PC-9 (cell line): ENCODE measurements around the gene SH3PXD2A. TPM values are rescaled to one million over a fixed set of nuclear protein-coding genes. Genes with fewer than 3 reads are reported as not detected.

Source experiments
- BruUV-seq: library from RNA; stranded (reverse); fragments of 400-500 nt; replicated peaks from 2 replicates; lab custom pipeline; 2021; lab: Mats Ljungman, UMichigan
- CTCF ChIA-PET: fragments of 300-600 bp; sonication (Branson Sonifier 250); formaldehyde crosslinking; loops from one replicate; lab custom pipeline; 2022; ENCODE audit warnings: antibody characterized with exemption; lab: Charles Lee
- POLR2A ChIA-PET: fragments of 300-600 bp; sonication (Branson Sonifier 250); formaldehyde crosslinking; loops from one replicate; lab custom pipeline; 2022; ENCODE audit warnings: antibody characterized with exemption; ENCODE audit not compliant: unreplicated experiment; lab: Charles Lee
- DNase-seq, 2 experiments: peaks; one replicate each; pipeline versions ENCODE4 v3.0.0 to v3.0.0-alpha.2; 2015 to 2022; ENCODE audit warnings: mixed read lengths in 1 of 2
- H2AFZ ChIP-seq: fragments of 200-600 bp; sonication (generic); 2 replicates; pipeline ENCODE4 v1.8.1; 2017; ENCODE audit warnings: antibody characterized with exemption
- H3F3A ChIP-seq: fragments of 200-600 bp; sonication (generic); 2 replicates; pipeline ENCODE4 v1.8.1; 2017; ENCODE audit warnings: antibody characterized with exemption, mild to moderate bottlenecking, low read depth; ENCODE audit not compliant: insufficient read depth
- H3K27ac ChIP-seq: fragments of 200-600 bp; sonication (generic); 2 replicates; pipeline ENCODE4 v1.6.1; 2016; ENCODE audit warnings: mixed run types
- H3K27me3 ChIP-seq: fragments of 200-600 bp; sonication (generic); 2 replicates; pipeline ENCODE4 v1.6.1; 2016; ENCODE audit warnings: low read depth, mixed run types; ENCODE audit not compliant: insufficient read depth
- H3K36me3 ChIP-seq: fragments of 200-600 bp; sonication (generic); 2 replicates; pipeline ENCODE4 v1.6.1; 2016; ENCODE audit warnings: low read depth, mixed run types
- H3K4me1 ChIP-seq: fragments of 200-600 bp; sonication (generic); replicated peaks from 2 replicates; pipeline ENCODE4 v1.6.1; 2016; ENCODE audit warnings: mixed run types; ENCODE audit not compliant: insufficient read depth
- H3K4me2 ChIP-seq: fragments of 200-600 bp; sonication (generic); 2 replicates; pipeline ENCODE4 v1.6.1; 2017; ENCODE audit warnings: mixed run types
- H3K4me3 ChIP-seq: fragments of 200-600 bp; sonication (generic); 2 replicates; pipeline ENCODE4 v1.6.1; 2016; ENCODE audit warnings: mixed run types
- H3K79me2 ChIP-seq: fragments of 200-600 bp; sonication (generic); 2 replicates; pipeline ENCODE4 v1.6.1; 2017; ENCODE audit warnings: low read depth, mixed run types
- H3K9me2 ChIP-seq: fragments of 200-600 bp; sonication (generic); 2 replicates; pipeline ENCODE4 v1.8.1; 2017; ENCODE audit warnings: mild to moderate bottlenecking; ENCODE audit not compliant: insufficient read depth
- H3K9me3 ChIP-seq: fragments of 200-600 bp; sonication (generic); 2 replicates; pipeline ENCODE4 v1.8.1; 2016; ENCODE audit warnings: low read depth; ENCODE audit not compliant: insufficient read depth
- H4K20me1 ChIP-seq: fragments of 200-600 bp; sonication (generic); 2 replicates; pipeline ENCODE4 v1.8.1; 2017; ENCODE audit not compliant: insufficient read depth
- EZH2 ChIP-seq: fragments of 200-600 bp; sonication (generic); IDR thresholded peaks from 2 replicates; pipeline ENCODE4 v1.8.0; 2017; ENCODE audit warnings: antibody characterized with exemption, low read depth
- intact Hi-C: fragments of 100-400 bp; cut with micrococcal nuclease; formaldehyde crosslinking; loops from one replicate; pipeline ENCODE4 v1.10.0; 2022; ENCODE audit not compliant: unreplicated experiment
- total RNA-seq: library from RNA; stranded (reverse); gene quantifications from 2 replicates; pipeline ENCODE4 v1.2.3, GENCODE V29; 2021
- TF ChIP-seq, protein P1 (sequence below): fragments of 200-600 bp; sonication (generic); conservative IDR thresholded peaks from 2 replicates; pipeline ENCODE4 v1.6.1; 2017; ENCODE audit warnings: mixed run types, antibody characterized with exemption, mild to moderate bottlenecking, moderate library complexity

SH3PXD2A gene
- total RNA-seq, 1 experiment from 2014 or later = 12.5 TPM

DNA sequence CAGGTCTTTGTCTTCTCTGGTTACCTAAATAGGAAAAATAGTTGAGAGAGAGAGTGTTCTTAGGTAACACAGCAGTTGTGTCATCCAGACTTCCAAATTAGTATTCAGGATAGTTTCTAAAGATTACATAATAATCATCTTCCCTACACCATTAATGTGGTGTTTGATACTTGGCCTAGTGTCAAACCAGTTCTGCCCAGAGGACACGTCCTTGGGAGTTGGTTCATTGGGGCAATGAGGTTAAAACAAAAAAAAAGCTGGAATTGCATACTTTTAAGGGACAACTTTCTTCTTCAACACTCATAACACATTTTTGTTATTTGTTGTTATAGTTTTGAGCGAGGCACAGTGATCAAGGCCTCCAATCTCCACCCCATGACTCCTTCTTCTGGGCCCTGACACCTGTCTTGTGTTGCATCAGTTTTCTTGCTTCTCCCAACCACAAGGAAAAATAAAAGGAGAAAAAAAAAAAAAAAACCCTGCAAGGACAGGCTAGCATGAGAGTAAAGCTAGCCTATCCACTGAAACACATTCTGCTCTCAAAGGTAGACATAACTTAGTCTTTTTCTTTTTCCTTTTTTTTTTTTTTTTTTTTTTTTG lies 33.8 kb upstream of the SH3PXD2A start:
- Histone ChIP-seq H3K4me2 (peak overlapping the region; percentile 80), H4K20me1 (no peaks in the 10 kb centered on the region), H3K9me2 (no peaks in the 10 kb centered on the region), H3F3A (peaks cover 50% of the 10 kb centered on the region), H3K27me3 (no peaks in the 10 kb centered on the region), H3K4me3 (no peak overlapping the region), H3K27ac (peak overlapping the region; percentile 99), H2AFZ (no peak overlapping the region), H3K79me2 (peaks cover 16% of the 10 kb centered on the region), H3K9me3 (no peaks in the 10 kb centered on the region), H3K4me1 (peaks cover 65% of the 10 kb centered on the region), H3K36me3 (peaks cover 18% of the 10 kb centered on the region)
- POLR2A ChIA-PET = no interaction called here
- TF ChIP-seq, protein P1, sequence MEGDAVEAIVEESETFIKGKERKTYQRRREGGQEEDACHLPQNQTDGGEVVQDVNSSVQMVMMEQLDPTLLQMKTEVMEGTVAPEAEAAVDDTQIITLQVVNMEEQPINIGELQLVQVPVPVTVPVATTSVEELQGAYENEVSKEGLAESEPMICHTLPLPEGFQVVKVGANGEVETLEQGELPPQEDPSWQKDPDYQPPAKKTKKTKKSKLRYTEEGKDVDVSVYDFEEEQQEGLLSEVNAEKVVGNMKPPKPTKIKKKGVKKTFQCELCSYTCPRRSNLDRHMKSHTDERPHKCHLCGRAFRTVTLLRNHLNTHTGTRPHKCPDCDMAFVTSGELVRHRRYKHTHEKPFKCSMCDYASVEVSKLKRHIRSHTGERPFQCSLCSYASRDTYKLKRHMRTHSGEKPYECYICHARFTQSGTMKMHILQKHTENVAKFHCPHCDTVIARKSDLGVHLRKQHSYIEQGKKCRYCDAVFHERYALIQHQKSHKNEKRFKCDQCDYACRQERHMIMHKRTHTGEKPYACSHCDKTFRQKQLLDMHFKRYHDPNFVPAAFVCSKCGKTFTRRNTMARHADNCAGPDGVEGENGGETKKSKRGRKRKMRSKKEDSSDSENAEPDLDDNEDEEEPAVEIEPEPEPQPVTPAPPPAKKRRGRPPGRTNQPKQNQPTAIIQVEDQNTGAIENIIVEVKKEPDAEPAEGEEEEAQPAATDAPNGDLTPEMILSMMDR = no peak
- TF ChIP-seq EZH2 = no peak
- CTCF ChIA-PET = interaction anchor here (0.7 to 1.4 kb wide), 2 partner anchors 19 to 108 kb away, joined by 3 to 4 read pairs; no protein-coding TSS in a partner anchor
- no TSS peak for BruUV-seq
- DNase-seq = no peak
- intact Hi-C loops = loop anchor here (5.0 to 10.0 kb wide), 3 partner anchors 136 to 733 kb away; partner anchors contain the start of gene CFAP58

- POLR2A ChIA-PET = interaction anchor here (0.6 kb wide), 1 partner anchor 1228 kb away, joined by 4 read pairs; no protein-coding TSS in a partner anchor
Measured at GRCh38 chr10:103888113-103888841, 32.9 kb upstream of the SH3PXD2A start.

DNA sequence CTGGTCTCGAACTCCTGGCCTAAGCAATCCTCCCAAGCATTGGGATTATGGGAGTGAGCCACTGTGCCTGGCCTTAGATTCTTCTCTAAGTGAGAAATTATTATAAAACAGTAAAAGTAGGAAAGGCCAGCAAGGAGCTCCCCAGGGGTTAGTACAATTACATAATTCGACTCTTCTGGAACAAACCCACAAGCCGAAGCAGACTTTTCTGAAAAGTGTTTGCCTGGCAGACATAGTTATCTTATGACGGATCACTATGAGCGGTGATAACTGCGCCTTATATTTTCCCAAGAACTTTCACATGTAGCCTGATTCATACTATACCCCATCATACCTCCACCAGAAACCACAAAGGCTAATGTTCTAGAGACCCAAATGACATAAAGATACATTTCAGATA lies 30.2 kb upstream of the SH3PXD2A start:
- no peaks in the 10 kb centered on the region for H4K20me1 ChIP-seq
- DNase-seq = no peak
- BruUV-seq = no TSS peak
- peaks cover 29% of the 10 kb centered on the region for H3K4me1 ChIP-seq
- H3K4me2 ChIP-seq = no peak overlapping the region
- H2AFZ ChIP-seq = no peak overlapping the region
- ChIA-PET CTCF (interaction anchor here (0.5 to 1.4 kb wide), 3 partner anchors 152 to 289 kb away, joined by 3 to 5 read pairs (median 3); no protein-coding TSS in a partner anchor), POLR2A (no interaction called here)
- no peaks in the 10 kb centered on the region; the same call in 1 of the 2 replicates for H3K36me3 ChIP-seq
- H3K27me3 ChIP-seq = no peaks in the 10 kb centered on the region
- no peak overlapping the region for H3K4me3 ChIP-seq
- no peak overlapping the region for H3K27ac ChIP-seq
- peaks cover 26% of the 10 kb centered on the region for H3F3A ChIP-seq
- no peaks in the 10 kb centered on the region for H3K9me3 ChIP-seq
- intact Hi-C loops = loop anchor here (2.0 to 10.0 kb wide), 4 partner anchors 27 to 737 kb away; partner anchors contain the start of gene CFAP58
- TF ChIP-seq, protein P1 = no peak
- no peak for TF ChIP-seq EZH2
- H3K9me2 ChIP-seq = no peaks in the 10 kb centered on the region
- no peaks in the 10 kb centered on the region for H3K79me2 ChIP-seq

More at GRCh38 chr10:103888113-103888841, 32.9 kb upstream of the SH3PXD2A start:
- H3F3A ChIP-seq = peaks cover 40% of the 10 kb centered on the region
- H3K36me3 ChIP-seq = peaks cover 18% of the 10 kb centered on the region
- peaks cover 55% of the 10 kb centered on the region for H3K4me1 ChIP-seq
- no peak for TF ChIP-seq EZH2
- TF ChIP-seq, protein P1 = peak; percentile 82
- no peak overlapping the region for H2AFZ ChIP-seq
- no peaks in the 10 kb centered on the region for H3K27me3 ChIP-seq
- peak overlapping the region; percentile 80 for H3K4me2 ChIP-seq
- peak in 1 of 2 experiments; percentile 54 for DNase-seq
- H3K27ac ChIP-seq = peak overlapping the region; percentile 99
- CTCF ChIA-PET = interaction anchor here (0.6 to 1.3 kb wide), 7 partner anchors 16 to 732 kb away, joined by 3 to 5 read pairs (median 3); no protein-coding TSS in a partner anchor
- intact Hi-C loops = loop anchor here (5.0 to 10.0 kb wide), 3 partner anchors 137 to 734 kb away; partner anchors contain the start of gene CFAP58
- no TSS peak for BruUV-seq
- no peaks in the 10 kb centered on the region for H4K20me1 ChIP-seq
- H3K79me2 ChIP-seq = peaks cover 10% of the 10 kb centered on the region; the same call in 1 of the 2 replicates
- no peak overlapping the region for H3K4me3 ChIP-seq
- H3K9me3 ChIP-seq = no peaks in the 10 kb centered on the region
- no peaks in the 10 kb centered on the region for H3K9me2 ChIP-seq
